Peyer's patch (tissue), 4 donors: ENCODE data around the gene TPBGL. TPM values are rescaled to one million over a fixed set of nuclear protein-coding genes. Genes with fewer than 3 reads are reported as not detected.
"Not testable (repeated sequence)": the region's sequence is repeated elsewhere in the genome, so short reads cannot be mapped to it uniquely, and the experiment has no call there.

Experiments used
- DNase-seq, 3 donors: peaks; one replicate each; pipeline ENCODE4 v3.0.0-alpha.2; 2017 to 2019
- H3K27ac ChIP-seq, 4 donors: fragments of 200-600 bp; sonication (generic); one replicate each; pipeline ENCODE4 v1.5.1; 2016 to 2019
- H3K27me3 ChIP-seq, 2 donors: fragments of 200-600 bp; sonication (generic); one replicate each; pipeline ENCODE4 v1.5.1; 2019
- H3K36me3 ChIP-seq, 3 donors: fragments of 200-600 bp; sonication (generic); one replicate each; pipeline ENCODE4 v1.5.1; 2016 to 2019
- H3K4me1 ChIP-seq, 4 donors: fragments of 200-600 bp; sonication (generic); one replicate each; pipeline ENCODE4 v1.5.1; 2016 to 2019
- H3K4me3 ChIP-seq, 4 donors: fragments of 200-600 bp; sonication (generic); 1 replicate in 3 of 4; 2 replicates in 1 of 4; pipeline ENCODE4 v1.5.1; 2016 to 2019; ENCODE audit warnings: mild to moderate bottlenecking in 1 of 4
- H3K9me3 ChIP-seq, 4 donors: fragments of 200-600 bp; sonication (generic); one replicate each; pipeline ENCODE4 v1.5.1; 2016 to 2019; ENCODE audit warnings: mild to moderate bottlenecking in 1 of 4
- CTCF ChIP-seq, 6 experiments: fragments of 450-650 bp in 4 of 6; fragments of 200-600 bp in 2 of 6; sonication (generic) in 1 of 6; IDR thresholded peaks; one replicate each; pipeline ENCODE4 v1.5.1; 2017 to 2019; ENCODE audit warnings: antibody characterized with exemption in 6 of 6, mild to moderate bottlenecking in 3 of 6, moderate library complexity in 1 of 6
- POLR2A ChIP-seq, 2 donors: fragments of 450-650 bp; IDR thresholded peaks; one replicate each; pipeline ENCODE4 v1.5.1; 2017; ENCODE audit warnings: antibody characterized with exemption in 2 of 2, mild to moderate bottlenecking in 2 of 2, moderate library complexity in 2 of 2
- total RNA-seq, 4 donors: library from RNA; depleted of rRNA; stranded (reverse); fragments of >200 nt; gene quantifications; one replicate each; pipeline ENCODE4 v1.1.0, GENCODE V29; 2016

Gene TPBGL
- total RNA-seq, 4 donors from 2014 or later = 0.35 TPM; not detected in 3

DNA sequence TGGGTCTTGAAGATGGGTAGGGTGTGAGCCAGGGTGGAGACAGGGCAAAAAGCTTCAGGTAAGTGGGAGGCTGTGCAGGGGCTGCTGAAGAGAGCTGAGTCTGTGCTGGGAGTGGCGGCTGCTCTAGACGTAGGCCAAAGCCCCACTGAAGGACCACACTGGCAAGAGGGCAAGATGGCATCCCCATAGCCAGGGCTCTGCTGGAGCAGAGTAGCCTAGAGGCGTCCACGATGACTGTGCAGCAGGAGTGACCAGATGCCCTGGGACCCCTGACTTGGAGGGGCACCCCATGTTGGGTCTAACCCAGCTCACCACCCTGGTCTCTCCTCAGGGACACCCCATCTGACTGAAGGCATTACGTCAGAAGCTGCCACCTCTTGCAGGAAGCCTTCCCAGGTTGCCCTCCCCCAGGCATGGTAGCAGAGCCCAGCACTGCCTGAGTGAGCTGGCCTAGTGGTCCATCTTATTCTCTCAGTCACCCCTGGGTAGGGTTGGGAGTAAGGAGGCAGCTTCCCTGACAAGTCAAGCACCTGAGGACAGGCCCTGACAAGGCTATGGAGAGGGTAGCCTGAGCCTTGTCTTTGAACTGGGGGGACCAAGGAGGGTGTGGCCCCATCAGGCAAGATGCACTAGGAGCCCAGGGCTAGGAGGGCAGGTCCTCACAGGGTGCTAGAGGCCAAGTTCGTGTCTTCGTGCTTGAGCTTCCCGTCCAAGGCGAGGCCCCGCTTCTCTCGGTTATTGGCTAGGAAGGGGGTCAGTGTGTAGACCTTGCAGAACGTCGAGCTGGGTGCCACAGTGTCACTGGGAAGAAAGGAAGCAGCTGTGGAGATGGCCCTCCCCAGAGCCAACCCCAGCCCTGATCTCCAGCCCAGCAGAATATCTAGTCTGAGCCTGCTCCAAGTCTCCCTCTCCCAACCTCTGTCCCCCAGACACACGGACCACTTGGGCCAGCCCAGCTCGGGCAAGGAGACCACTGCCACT, 33.1 kb downstream of the TPBGL start:
- H3K9me3 ChIP-seq = no peaks in the 10 kb centered on the region
- H3K4me3 ChIP-seq = no peak overlapping the region
- peaks cover 0 to 70% (median 0%) of the 10 kb centered on the region in 3 donors for H3K36me3 ChIP-seq
- H3K4me1 ChIP-seq = no peaks in the 10 kb centered on the region
- peak in 1 of 3 donors; percentile 41 for DNase-seq
- H3K27me3 ChIP-seq = no peaks in the 10 kb centered on the region
- H3K27ac ChIP-seq = peak overlapping the region in 2 of 4 donors; percentile 15 to 72
- TF ChIP-seq POLR2A (IDR thresholded peaks at IDR 0.05) = no peak
- TF ChIP-seq CTCF (IDR thresholded peaks at IDR 0.05) = no peak

- H3K27me3 ChIP-seq, DNase-seq, H3K4me3 ChIP-seq, H3K4me1 ChIP-seq, H3K9me3 ChIP-seq: not testable (repeated sequence)
- peak overlapping the region in 3 of 4 donors; percentile 35 to 73 (median 72) for H3K27ac ChIP-seq
- H3K36me3 ChIP-seq = peaks cover 0 to 73% (median 0%) of the 10 kb centered on the region in 3 donors
Observed at GRCh38 chr11:75274716-75275115, 34.1 kb downstream of the TPBGL start.

DNA sequence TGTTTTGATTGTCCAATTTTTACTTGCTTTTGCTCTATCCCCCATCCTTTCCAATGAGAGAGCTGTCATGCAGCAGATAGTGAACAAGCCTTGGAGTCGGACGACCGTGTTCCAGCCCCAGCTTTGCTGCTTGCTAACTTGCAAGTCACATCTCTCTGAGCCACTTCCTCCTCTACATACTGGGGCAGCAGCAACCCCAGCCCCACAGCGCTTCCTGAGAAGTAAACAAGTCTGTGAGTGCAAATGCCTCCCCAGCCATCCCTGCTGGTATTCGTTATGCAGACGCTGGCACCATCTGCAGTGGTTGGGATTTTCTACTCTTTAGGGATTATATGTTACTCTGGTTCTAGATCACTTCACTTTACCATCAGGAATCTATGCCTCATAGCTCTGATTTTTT, 35.0 kb downstream of the TPBGL start:
- TF ChIP-seq POLR2A (IDR thresholded peaks at IDR 0.05) = peak in 1 of 2 donors; percentile 17
- no peak for TF ChIP-seq CTCF (IDR thresholded peaks at IDR 0.05)
- H3K4me1 ChIP-seq = peaks cover 0 to 4% (median 0%) of the 10 kb centered on the region in 4 donors
- H3K27ac ChIP-seq = peak overlapping the region; percentile 35 to 73 (median 66)
- H3K9me3 ChIP-seq = no peaks in the 10 kb centered on the region
- DNase-seq = peak in 2 of 3 donors; percentile 88 to 93
- peaks cover 0 to 76% (median 0%) of the 10 kb centered on the region in 3 donors for H3K36me3 ChIP-seq
- no peak overlapping the region for H3K4me3 ChIP-seq
- H3K27me3 ChIP-seq = no peaks in the 10 kb centered on the region

DNA sequence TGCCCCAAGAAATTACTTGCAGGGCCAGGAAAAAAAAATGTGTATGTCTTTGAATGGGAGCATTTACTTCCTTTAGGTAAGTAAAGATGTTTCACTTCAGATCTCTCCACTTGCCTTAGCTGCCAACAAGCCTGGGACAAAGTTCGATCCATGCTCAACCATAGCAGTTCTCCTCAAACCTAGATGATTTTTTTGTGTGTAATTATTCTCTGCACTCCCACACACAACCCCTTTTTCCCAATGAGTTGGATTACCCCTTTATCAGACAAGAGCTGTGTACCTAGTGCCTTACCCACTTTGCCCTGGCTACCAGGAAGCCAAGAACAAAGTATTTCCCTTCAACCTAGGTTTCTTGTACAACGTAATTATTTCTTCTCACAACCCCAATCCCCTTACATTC, 35.6 kb downstream of the TPBGL start:
- peak in 1 of 3 donors; percentile 25 for DNase-seq
- Histone ChIP-seq H3K36me3 (peaks cover 0 to 79% (median 0%) of the 10 kb centered on the region in 3 donors), H3K27me3 (no peaks in the 10 kb centered on the region), H3K4me3 (no peak overlapping the region), H3K4me1 (peaks cover 0 to 10% (median 0%) of the 10 kb centered on the region in 4 donors), H3K27ac (peak overlapping the region; percentile 35 to 72 (median 57)), H3K9me3 (no peaks in the 10 kb centered on the region)
- no peak for TF ChIP-seq POLR2A (IDR thresholded peaks at IDR 0.05)
- TF ChIP-seq CTCF (IDR thresholded peaks at IDR 0.05) = no peak

DNA sequence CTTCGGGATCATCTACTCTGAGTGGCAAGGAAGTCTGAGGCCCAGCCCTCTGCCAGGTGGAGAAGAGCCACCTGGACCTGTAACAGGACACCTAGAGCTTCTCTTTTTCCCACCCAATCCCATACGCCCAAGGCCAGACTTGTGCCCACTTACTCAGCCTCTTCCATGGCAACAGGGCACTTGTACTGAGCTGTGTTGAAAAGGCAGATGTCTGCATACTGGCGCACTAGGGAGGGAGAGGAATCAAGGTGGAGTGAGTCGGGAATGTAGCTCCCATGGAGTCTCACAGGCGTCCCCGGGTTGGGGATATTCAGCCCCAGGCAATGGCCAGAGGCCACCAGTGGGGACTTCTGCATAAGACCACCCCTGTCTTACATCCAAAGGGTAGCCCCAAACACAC, 36.1 kb downstream of the TPBGL start:
- Histone ChIP-seq H3K4me3 (no peak overlapping the region), H3K4me1 (peaks cover 0 to 12% (median 0%) of the 10 kb centered on the region in 4 donors), H3K36me3 (peaks cover 0 to 79% (median 0%) of the 10 kb centered on the region in 3 donors), H3K27me3 (no peaks in the 10 kb centered on the region), H3K27ac (peak overlapping the region; percentile 35 to 72 (median 57)), H3K9me3 (no peaks in the 10 kb centered on the region)
- no peak for TF ChIP-seq POLR2A (IDR thresholded peaks at IDR 0.05)
- no peak for TF ChIP-seq CTCF (IDR thresholded peaks at IDR 0.05)
- peak in 1 of 3 donors; percentile 36 for DNase-seq
